ENCODE data around the gene MYDGF. TPM values are rescaled to one million over a fixed set of nuclear protein-coding genes. Genes with fewer than 3 reads are reported as not detected.

MYDGF gene
- total and polyA plus RNA-seq, 9 of the 15 experiments (the other 6 are each of a cell fraction or from before 2014, with no cell fraction given) = 4.2 to 141 (median 82.1) TPM

- TF ChIP-seq ZNF436 (CRISPR knock-in tag; IDR thresholded peaks at IDR 0.05) (no peak), RBM25 (IDR thresholded peaks at IDR 0.05; ENCODE audit: low read depth, low read length, severe bottlenecking) (peak; percentile 2), POLR2H (tag; IDR thresholded peaks at IDR 0.05; ENCODE audit: low read depth) (no peak), SAFB2 (IDR thresholded peaks at IDR 0.05; ENCODE audit: borderline replicate concordance, low read depth, low read length, severe bottlenecking) (no peak), HMG20B (CRISPR knock-in tag; IDR thresholded peaks at IDR 0.05) (no peak), TRIM28 (IDR thresholded peaks at IDR 0.05) (no peak), MCM3 (IDR thresholded peaks at IDR 0.05) (no peak), SRSF1 (IDR thresholded peaks at IDR 0.05; ENCODE audit: low read depth, low read length) (no peak), POLR2AphosphoS2 (IDR thresholded peaks at IDR 0.05; ENCODE audit: low read length) (no peak), ILK (tag; IDR thresholded peaks at IDR 0.05; ENCODE audit: borderline replicate concordance, low read depth) (no peak), KLF6 (CRISPR knock-in tag; IDR thresholded peaks at IDR 0.05; ENCODE audit: borderline replicate concordance) (no peak), MAFF (IDR thresholded peaks at IDR 0.05; ENCODE audit: low read length) (no peak), ZNF717 (CRISPR knock-in tag; IDR thresholded peaks at IDR 0.05) (no peak), TAF7 (tag; IDR thresholded peaks at IDR 0.05) (no peak), ZNF184 (CRISPR knock-in tag; IDR thresholded peaks at IDR 0.05) (no peak), SMARCE1 (IDR thresholded peaks at IDR 0.05) (peak; percentile 45; the same call in 1 of the 2 replicates), ARID2 (IDR thresholded peaks at IDR 0.05) (no peak), DPF2 (IDR thresholded peaks at IDR 0.05) (peak; percentile 66; the same call in 1 of the 2 replicates), TCF3 (CRISPR knock-in tag; IDR thresholded peaks at IDR 0.05) (peak; percentile 36; the same call in 1 of the 2 replicates), ZNF311 (CRISPR knock-in tag; IDR thresholded peaks at IDR 0.05) (no peak), ZNF41 (CRISPR knock-in tag; conservative IDR thresholded peaks at IDR 0.05) (no peak)
- TF ChIP-seq, protein P1, sequence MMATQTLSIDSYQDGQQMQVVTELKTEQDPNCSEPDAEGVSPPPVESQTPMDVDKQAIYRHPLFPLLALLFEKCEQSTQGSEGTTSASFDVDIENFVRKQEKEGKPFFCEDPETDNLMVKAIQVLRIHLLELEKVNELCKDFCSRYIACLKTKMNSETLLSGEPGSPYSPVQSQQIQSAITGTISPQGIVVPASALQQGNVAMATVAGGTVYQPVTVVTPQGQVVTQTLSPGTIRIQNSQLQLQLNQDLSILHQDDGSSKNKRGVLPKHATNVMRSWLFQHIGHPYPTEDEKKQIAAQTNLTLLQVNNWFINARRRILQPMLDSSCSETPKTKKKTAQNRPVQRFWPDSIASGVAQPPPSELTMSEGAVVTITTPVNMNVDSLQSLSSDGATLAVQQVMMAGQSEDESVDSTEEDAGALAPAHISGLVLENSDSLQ (IDR thresholded peaks at IDR 0.05) = peak; percentile 76
- TF ChIP-seq, protein P2, sequence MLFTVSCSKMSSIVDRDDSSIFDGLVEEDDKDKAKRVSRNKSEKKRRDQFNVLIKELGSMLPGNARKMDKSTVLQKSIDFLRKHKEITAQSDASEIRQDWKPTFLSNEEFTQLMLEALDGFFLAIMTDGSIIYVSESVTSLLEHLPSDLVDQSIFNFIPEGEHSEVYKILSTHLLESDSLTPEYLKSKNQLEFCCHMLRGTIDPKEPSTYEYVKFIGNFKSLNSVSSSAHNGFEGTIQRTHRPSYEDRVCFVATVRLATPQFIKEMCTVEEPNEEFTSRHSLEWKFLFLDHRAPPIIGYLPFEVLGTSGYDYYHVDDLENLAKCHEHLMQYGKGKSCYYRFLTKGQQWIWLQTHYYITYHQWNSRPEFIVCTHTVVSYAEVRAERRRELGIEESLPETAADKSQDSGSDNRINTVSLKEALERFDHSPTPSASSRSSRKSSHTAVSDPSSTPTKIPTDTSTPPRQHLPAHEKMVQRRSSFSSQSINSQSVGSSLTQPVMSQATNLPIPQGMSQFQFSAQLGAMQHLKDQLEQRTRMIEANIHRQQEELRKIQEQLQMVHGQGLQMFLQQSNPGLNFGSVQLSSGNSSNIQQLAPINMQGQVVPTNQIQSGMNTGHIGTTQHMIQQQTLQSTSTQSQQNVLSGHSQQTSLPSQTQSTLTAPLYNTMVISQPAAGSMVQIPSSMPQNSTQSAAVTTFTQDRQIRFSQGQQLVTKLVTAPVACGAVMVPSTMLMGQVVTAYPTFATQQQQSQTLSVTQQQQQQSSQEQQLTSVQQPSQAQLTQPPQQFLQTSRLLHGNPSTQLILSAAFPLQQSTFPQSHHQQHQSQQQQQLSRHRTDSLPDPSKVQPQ (CRISPR knock-in tag; IDR thresholded peaks at IDR 0.05; ENCODE audit: borderline replicate concordance) = no peak
- TF ChIP-seq, protein P3, sequence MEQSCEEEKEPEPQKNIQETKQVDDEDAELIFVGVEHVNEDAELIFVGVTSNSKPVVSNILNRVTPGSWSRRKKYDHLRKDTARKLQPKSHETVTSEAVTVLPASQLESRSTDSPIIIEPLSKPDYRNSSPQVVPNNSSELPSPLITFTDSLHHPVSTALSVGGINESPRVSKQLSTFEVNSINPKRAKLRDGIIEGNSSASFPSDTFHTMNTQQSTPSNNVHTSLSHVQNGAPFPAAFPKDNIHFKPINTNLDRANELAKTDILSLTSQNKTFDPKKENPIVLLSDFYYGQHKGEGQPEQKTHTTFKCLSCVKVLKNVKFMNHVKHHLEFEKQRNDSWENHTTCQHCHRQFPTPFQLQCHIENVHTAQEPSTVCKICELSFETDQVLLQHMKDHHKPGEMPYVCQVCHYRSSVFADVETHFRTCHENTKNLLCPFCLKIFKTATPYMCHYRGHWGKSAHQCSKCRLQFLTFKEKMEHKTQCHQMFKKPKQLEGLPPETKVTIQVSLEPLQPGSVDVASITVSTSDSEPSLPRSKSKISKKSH (CRISPR knock-in tag; IDR thresholded peaks at IDR 0.05) = no peak
- TF ChIP-seq, protein P4, sequence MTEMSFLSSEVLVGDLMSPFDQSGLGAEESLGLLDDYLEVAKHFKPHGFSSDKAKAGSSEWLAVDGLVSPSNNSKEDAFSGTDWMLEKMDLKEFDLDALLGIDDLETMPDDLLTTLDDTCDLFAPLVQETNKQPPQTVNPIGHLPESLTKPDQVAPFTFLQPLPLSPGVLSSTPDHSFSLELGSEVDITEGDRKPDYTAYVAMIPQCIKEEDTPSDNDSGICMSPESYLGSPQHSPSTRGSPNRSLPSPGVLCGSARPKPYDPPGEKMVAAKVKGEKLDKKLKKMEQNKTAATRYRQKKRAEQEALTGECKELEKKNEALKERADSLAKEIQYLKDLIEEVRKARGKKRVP (CRISPR knock-in tag; IDR thresholded peaks at IDR 0.05) = no peak
These were observed 47.3 kb downstream of the MYDGF start (continued) for GRCh38 chr19:4622695-4623421.

Measured in K562 (cell line).